ENCODE results near the gene MRPL20.
A peak's percentile ranks its signal among the peaks of the same experiment; 100 is the strongest.
"Not testable (repeated sequence)": the region's sequence is repeated elsewhere in the genome, so short reads cannot be mapped to it uniquely, and the experiment has no call there.

The MRPL20 gene

DNA sequence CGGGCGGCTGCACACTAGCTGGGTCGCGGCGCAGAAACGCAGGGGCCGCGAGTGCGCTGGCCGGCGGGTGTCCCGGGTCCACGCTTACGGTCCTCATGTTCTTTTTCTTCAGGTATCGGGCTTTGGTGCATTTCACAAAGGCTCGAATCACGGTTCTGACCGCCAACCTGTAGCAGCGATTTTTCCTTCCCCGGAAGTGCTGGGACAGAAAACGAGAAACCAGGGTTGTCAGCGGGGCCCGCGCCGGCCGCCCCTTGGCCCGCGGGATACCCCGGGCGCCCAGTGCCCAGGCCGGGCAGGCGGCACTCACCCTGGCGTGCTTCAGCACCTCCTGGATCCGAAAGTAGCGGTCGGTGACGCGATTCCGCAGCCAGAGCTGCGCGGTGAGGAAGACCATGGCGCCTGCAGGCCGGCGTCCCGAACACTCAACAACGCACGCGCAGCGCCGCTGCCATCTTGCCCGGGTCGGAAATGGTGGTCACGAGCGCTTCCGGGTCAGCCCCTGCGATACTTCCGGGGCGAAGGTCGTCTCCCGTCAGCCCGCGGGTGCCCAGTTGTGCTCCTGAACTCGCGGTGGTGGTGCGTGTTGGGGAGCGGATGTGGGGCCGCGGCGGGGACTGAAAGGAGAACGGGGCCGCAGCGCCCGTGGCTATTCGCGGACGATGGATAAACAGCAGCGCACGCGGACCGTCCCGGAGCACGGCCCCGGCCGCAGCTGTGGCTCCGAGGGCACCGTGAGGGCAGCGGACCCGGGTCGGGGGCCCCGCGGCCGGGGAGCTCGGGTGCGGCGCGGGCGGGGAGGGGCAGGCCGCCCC lies at the start of gene MRPL20:
TSS of gene MRPL20 (minus strand) at position 473 of the 815 bp plus-strand sequence. CDS start at position 397, 76 bp downstream.
- peak; percentile 93 for DNase-seq

DNA sequence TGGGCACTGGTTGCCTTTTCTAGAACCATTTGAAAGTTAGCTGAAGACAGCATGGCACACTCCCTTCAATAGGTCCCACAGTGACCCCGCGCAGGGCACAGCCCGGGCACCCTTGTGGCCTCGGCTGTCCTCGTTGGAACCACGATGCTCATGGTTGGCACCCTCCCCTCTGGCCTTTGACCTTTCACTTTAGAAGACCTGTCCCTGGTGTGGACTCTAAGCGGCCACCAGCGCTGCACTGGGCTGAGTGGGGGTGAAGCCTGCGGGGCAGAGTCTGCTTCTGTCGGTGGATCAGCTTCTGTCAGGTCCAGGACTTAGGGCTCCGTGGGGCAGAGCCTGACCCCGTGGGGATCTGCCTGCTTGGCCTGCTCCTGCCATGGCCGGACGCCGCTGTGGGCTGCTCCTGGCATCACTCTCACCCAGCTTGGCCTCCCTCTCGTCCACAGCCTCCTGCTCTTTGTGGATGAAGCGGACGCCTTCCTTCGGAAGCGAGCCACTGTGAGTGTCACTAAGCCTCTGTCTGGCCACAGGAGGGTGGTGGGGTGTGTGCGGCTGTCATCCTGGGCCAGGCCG lies 49.7 kb upstream of the MRPL20 start:
- DNase-seq, result not testable (repeated sequence)

- DNase-seq, result not testable (repeated sequence)
Measured at GRCh38 chr1:1455934-1456333, 48.8 kb upstream of the MRPL20 start.

- no peak for DNase-seq
Measured at GRCh38 chr1:1455366-1455884, 48.3 kb upstream of the MRPL20 start.

DNA sequence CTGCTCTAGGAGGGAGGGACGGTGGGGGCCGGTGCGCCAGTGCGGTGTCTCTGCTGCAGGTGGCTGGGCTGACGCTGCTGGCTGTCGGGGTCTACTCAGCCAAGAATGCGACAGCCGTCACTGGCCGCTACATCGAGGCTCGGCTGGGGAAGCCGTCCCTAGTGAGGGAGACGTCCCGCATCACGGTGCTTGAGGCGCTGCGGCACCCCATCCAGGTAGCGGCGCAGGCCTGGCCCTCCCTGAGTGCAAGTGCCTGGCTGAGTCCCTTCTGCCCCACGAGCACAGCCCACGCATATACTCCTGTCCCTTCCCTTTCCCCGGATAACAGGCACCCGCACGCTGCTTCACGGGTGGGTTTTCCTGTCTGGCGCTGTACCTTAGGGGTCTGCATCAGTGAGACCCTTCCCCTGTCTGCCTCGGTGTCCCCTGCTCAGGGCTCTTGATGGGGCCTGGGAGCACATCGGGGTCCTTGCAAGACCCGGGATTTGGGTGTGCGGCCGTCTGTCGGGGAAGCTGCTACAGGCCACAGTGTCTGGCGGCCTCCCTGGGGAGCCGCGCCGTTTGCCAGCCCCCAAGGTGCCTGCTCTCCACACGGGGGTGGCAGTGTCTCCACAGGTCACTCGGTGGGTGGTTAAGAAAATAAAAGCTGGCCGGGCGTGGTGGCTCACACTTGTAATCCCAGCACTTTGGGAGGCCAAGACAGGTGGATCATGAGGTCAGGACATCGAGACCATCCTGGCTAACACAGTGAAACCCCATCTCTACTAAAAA lies 47.4 kb upstream of the MRPL20 start:
- not testable (repeated sequence) for DNase-seq

DNA sequence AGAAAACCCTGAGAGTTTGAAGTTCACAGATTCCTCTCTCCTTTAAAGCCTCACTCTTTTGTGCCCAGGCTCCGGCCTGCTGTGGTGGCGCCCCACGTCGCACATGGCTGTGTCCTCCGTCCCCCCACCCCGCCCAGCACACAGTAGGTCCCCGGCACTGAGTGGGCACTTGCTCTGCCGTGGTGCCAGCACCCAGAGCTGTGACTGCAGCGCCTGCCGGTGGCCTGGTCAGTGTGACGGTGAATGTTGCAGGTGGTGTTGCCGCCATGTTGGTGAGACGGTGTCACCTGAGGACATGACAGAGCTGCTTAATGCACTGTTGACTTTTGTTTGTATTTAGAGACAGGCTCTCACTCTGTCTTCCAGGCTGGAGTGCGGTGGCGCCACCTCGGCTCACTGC lies 45.8 kb upstream of the MRPL20 start:
- DNase-seq, result no peak

- DNase-seq, result not testable (repeated sequence)
Measured at GRCh38 chr1:1452365-1452739, 45.3 kb upstream of the MRPL20 start.

GRCh38 chr1:1451696-1452364 lies 44.7 kb upstream of the MRPL20 start:
- no peak for DNase-seq

DNA sequence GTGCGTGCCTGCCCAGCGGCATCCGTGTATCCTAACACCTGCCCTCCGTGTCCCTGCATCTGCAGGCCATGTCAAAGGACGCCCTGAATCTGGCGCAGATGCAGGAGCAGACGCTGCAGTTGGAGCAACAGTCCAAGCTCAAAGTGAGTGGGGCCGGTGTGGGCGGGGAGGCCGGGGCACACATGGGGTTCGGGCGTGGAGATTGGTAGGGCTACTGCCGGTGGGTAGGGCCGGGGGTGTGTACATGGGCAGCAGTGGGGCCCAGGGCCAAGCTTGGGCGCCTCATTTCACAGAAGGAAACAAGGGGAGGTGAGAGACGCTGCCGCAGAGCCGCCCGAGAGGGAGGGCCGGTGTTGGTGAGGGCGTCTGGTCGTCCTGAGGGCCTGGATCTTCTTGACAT lies 43.5 kb upstream of the MRPL20 start:
- not testable (repeated sequence) for DNase-seq

- DNase-seq, result no peak
Measured at GRCh38 chr1:1449099-1449739, 42.1 kb upstream of the MRPL20 start, which contains the start of gene ATAD3C. Gene ATAD3C (plus strand): TSS chr1:1449689. CDS start chr1:1450684, 995 bp downstream.

- not testable (repeated sequence) for DNase-seq
Measured at GRCh38 chr1:1446631-1447030, 39.5 kb upstream of the MRPL20 start.

- DNase-seq, result no peak
Measured at GRCh38 chr1:1442069-1442770, 35.1 kb upstream of the MRPL20 start.

- DNase-seq, result peak; percentile 21
Measured at GRCh38 chr1:1441002-1441888, 34.2 kb upstream of the MRPL20 start.

- no peak for DNase-seq
Measured at GRCh38 chr1:1440262-1441001, 33.3 kb upstream of the MRPL20 start.

GRCh38 chr1:1439546-1440261 lies 32.6 kb upstream of the MRPL20 start:
- no peak for DNase-seq

DNA sequence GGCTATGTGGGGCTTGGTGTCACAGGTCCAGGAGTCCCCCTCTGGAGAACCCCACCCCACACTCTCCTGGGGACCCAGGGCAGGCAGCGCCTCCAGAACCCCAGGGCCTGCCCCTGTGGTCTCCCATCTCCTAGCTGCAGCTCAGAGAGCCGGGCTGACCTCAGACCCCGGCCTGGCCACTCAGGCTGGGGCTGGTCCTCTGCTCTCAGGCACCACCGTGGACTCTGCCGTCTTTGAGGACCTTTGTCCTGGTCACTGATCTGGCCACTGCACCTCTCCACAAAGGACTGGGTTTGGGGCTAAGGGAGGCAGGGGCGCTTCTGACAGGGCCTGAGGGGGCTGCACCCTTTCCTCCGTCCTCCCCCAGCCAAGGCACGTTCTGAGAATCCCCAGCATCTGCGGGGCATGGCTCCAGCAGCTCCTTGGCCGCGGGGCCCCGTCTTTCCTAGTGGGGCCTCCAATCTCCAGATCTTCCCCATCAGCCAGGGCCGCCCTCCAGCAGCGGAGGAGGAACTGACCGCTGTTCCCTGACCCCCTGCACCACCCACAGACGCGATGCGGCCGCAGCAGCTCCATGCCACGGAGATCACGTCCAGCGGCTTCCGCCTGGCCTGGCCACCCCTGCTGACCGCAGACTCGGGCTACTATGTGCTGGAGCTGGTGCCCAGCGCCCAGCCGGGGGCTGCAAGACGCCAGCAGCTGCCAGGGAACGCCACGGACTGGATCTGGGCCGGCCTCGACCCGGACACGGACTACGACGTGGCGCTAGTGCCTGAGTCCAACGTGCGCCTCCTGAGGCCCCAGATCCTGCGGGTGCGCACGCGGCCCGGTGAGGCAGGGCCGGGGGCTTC lies 31.7 kb upstream of the MRPL20 start:
- DNase-seq, result no peak

GRCh38 chr1:1437904-1438376 lies 30.8 kb upstream of the MRPL20 start:
- DNase-seq, result no peak
